C4-2B (cell line): ENCODE data around the gene AP4E1.

Source experiments
- CTCF ChIP-seq: fragments of 450-650 bp; conservative IDR thresholded peaks from 2 replicates; pipeline ENCODE4 v1.5.1; 2017; ENCODE audit warnings: mild to moderate bottlenecking
- ZFX ChIP-seq: fragments of 450-650 bp; IDR thresholded peaks from 2 replicates; pipeline ENCODE4 v1.6.1; 2017

DNA sequence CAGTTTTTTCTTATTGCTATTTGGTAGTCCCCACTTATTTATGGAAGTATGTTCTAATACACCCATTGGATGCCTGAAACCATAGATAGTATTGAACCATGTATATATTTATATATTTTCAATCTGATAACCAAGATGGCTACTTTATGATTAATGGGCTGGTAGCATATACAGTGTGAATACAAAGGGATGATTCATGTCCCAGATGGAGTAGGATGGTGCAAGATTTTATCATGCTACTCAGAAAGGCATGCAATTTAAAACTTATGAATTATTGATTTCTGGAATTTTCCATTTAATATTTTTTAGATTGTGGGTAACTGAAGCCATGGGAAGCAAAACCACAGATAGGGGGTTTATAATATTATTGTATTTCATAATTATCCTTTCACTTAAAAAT is 35.2 kb downstream of the AP4E1 start:
- TF ChIP-seq CTCF (no peak), ZFX (no peak)
